IMR-90 (cell line): Measurements from ENCODE around the gene C3orf18. TPM values are rescaled to one million over a fixed set of nuclear protein-coding genes. Genes with fewer than 3 reads are reported as not detected.

Experiments
- ATAC-seq: fragments of 200-7000 bp; cut with Tn5 transposase; 2 replicates; pipeline ENCODE4 v1.9.1; 2020; ENCODE audit warnings: low read depth, mild to moderate bottlenecking, moderate library complexity
- BruUV-seq: library from RNA; stranded (reverse); fragments of 400-500 nt; replicated peaks from 2 replicates; lab custom pipeline; 2021; lab: Mats Ljungman, UMichigan
- CTCF ChIA-PET: fragments of 300-600 bp; formaldehyde crosslinking; extraction: SDS; loops from one replicate; lab custom pipeline; 2021; ENCODE audit warnings: antibody characterized with exemption; lab: Yijun Ruan, JAX
- POLR2A ChIA-PET: fragments of 300-600 bp; sonication (Branson Sonifier 250); formaldehyde crosslinking; loops from one replicate; lab custom pipeline; 2022; ENCODE audit warnings: antibody characterized with exemption; ENCODE audit not compliant: unreplicated experiment; lab: Charles Lee
- DNase-seq: peaks from one replicate; pipeline ENCODE4 v3.0.0; 2013
- H2AFZ ChIP-seq: replicated peaks from 2 replicates; pipeline ENCODE3; 2013; ENCODE audit warnings: low read length, mild to moderate bottlenecking; ENCODE audit not compliant: poor library complexity
- H2AK5ac ChIP-seq: 2 replicates; pipeline ENCODE4 v1.6.1; 2013; ENCODE audit warnings: low read depth, low read length, inconsistent platforms
- H2AK9ac ChIP-seq: replicated peaks from 2 replicates; pipeline ENCODE3; 2013; ENCODE audit warnings: mild to moderate bottlenecking, low read depth, low read length, moderate library complexity; ENCODE audit not compliant: poor library complexity
- H2BK120ac ChIP-seq: 2 replicates; pipeline ENCODE4 v1.6.1; 2013; ENCODE audit warnings: low read depth, low read length, inconsistent platforms
- H2BK15ac ChIP-seq: 3 replicates; pipeline ENCODE4 v1.6.1; 2013; ENCODE audit warnings: low read depth, low read length, inconsistent platforms
- H2BK20ac ChIP-seq: 2 replicates; pipeline ENCODE4 v1.6.1; 2013; ENCODE audit warnings: low read depth, mild to moderate bottlenecking, inconsistent platforms, low read length, moderate library complexity
- H2BK5ac ChIP-seq: 2 replicates; pipeline ENCODE4 v1.6.1; 2013; ENCODE audit warnings: mild to moderate bottlenecking, low read depth, low read length, inconsistent platforms; ENCODE audit not compliant: poor library complexity, severe bottlenecking
- H3K14ac ChIP-seq: replicated peaks from 2 replicates; pipeline ENCODE4 v1.6.1; 2013; ENCODE audit warnings: low read depth, low read length, inconsistent platforms
- H3K18ac ChIP-seq: 2 replicates; pipeline ENCODE4 v1.6.1; 2013; ENCODE audit warnings: low read depth, low read length, control low read depth
- H3K23ac ChIP-seq: 2 replicates; pipeline ENCODE4 v1.6.1; 2013; ENCODE audit warnings: low read depth, low read length, inconsistent platforms
- H3K27ac ChIP-seq: 2 replicates; pipeline ENCODE4 v1.5.1; 2013; ENCODE audit warnings: mild to moderate bottlenecking, control low read depth, low read length; ENCODE audit not compliant: insufficient read depth
- H3K27me3 ChIP-seq: 2 replicates; pipeline ENCODE4 v1.6.1; 2013; ENCODE audit warnings: low read length; ENCODE audit not compliant: control insufficient read depth, insufficient read depth
- H3K36me3 ChIP-seq: 2 replicates; pipeline ENCODE4 v1.6.1; 2013; ENCODE audit warnings: low read length, mixed read lengths; ENCODE audit not compliant: control insufficient read depth, insufficient read depth
- H3K4ac ChIP-seq: 2 replicates; pipeline ENCODE4 v1.6.1; 2013; ENCODE audit warnings: low read depth, low read length, inconsistent platforms
- H3K4me1 ChIP-seq: 2 replicates; pipeline ENCODE4 v1.6.1; 2013; ENCODE audit warnings: low read length, mixed read lengths; ENCODE audit not compliant: control insufficient read depth, insufficient read depth
- H3K4me2 ChIP-seq: 2 replicates; pipeline ENCODE4 v1.6.1; 2013; ENCODE audit warnings: low read depth, mild to moderate bottlenecking, control low read depth, low read length, moderate library complexity
- H3K4me3 ChIP-seq: 2 replicates; pipeline ENCODE4 v1.5.1; 2013; ENCODE audit warnings: low read depth, mild to moderate bottlenecking, control low read depth, low read length, moderate library complexity; ENCODE audit not compliant: insufficient read depth
- H3K56ac ChIP-seq: 2 replicates; pipeline ENCODE4 v1.6.1; 2013; ENCODE audit warnings: low read length, inconsistent platforms; ENCODE audit not compliant: insufficient read depth; ENCODE audit errors: extremely low read depth
- H3K79me1 ChIP-seq, 2 experiments: 2 replicates each; pipeline ENCODE4 v1.6.1; 2013; ENCODE audit warnings: low read length in 2 of 2, inconsistent platforms in 1 of 2, low read depth in 1 of 2
- H3K9ac ChIP-seq: 2 replicates; pipeline ENCODE4 v1.6.1; 2013; ENCODE audit warnings: low read depth, low read length, control low read depth
- H3K9me1 ChIP-seq: 2 replicates; pipeline ENCODE4 v1.6.1; 2013; ENCODE audit warnings: low read length, inconsistent platforms; ENCODE audit not compliant: insufficient read depth
- H3K9me3 ChIP-seq: 2 replicates; pipeline ENCODE4 v1.6.1; 2013; ENCODE audit warnings: low read length; ENCODE audit not compliant: control insufficient read depth, insufficient read depth
- H4K20me1 ChIP-seq: 2 replicates; pipeline ENCODE4 v1.6.1; 2013; ENCODE audit warnings: low read length, inconsistent platforms; ENCODE audit not compliant: insufficient read depth
- H4K5ac ChIP-seq: 2 replicates; pipeline ENCODE4 v1.6.1; 2013; ENCODE audit warnings: mild to moderate bottlenecking, low read depth, low read length, control low read depth
- H4K8ac ChIP-seq, 2 experiments: 2 replicates each; pipeline ENCODE4 v1.6.1; 2013; ENCODE audit warnings: low read depth in 2 of 2, low read length in 2 of 2, control low read depth in 1 of 2, inconsistent platforms in 1 of 2
- H4K91ac ChIP-seq: 2 replicates; pipeline ENCODE4 v1.6.1; 2013; ENCODE audit warnings: low read depth, low read length, inconsistent platforms; ENCODE audit not compliant: insufficient read depth
- BHLHE40 ChIP-seq: fragments of 150-350 bp; IDR thresholded peaks from 2 replicates; pipeline ENCODE4 v1.6.1; 2016; ENCODE audit warnings: mild to moderate bottlenecking, low read depth, low read length
- CEBPB ChIP-seq: IDR thresholded peaks from 2 replicates; pipeline ENCODE4 v1.6.1; 2012; ENCODE audit warnings: low read depth, low read length, improper control_type of control experiment
- CHD1 ChIP-seq: IDR thresholded peaks from 2 replicates; pipeline ENCODE4 v1.6.1; 2012; ENCODE audit warnings: low read depth, low read length, improper control_type of control experiment
- ELK1 ChIP-seq: fragments of 150-350 bp; IDR thresholded peaks from 2 replicates; pipeline ENCODE4 v1.6.1; 2016; ENCODE audit warnings: low read depth, mild to moderate bottlenecking, low read length, moderate library complexity, borderline replicate concordance
- FOS ChIP-seq: fragments of 150-350 bp; IDR thresholded peaks from 2 replicates; pipeline ENCODE4 v1.6.1; 2016; ENCODE audit warnings: low read depth, low read length
- MAFK ChIP-seq: IDR thresholded peaks from 2 replicates; pipeline ENCODE4 v1.6.1; 2012; ENCODE audit warnings: low read depth, low read length, improper control_type of control experiment
- MAZ ChIP-seq: IDR thresholded peaks from 2 replicates; pipeline ENCODE4 v1.6.1; 2012; ENCODE audit warnings: low read depth, mild to moderate bottlenecking, low read length, improper control_type of control experiment, moderate library complexity, borderline replicate concordance
- MXI1 ChIP-seq: IDR thresholded peaks from 2 replicates; pipeline ENCODE4 v1.6.1; 2012; ENCODE audit warnings: low read depth, mild to moderate bottlenecking, low read length, moderate library complexity, borderline replicate concordance
- NFE2L2 ChIP-seq: fragments of 150-350 bp; IDR thresholded peaks from 2 replicates; pipeline ENCODE4 v1.6.1; 2016; ENCODE audit warnings: low read depth, mild to moderate bottlenecking, low read length
- POLR2A ChIP-seq: IDR thresholded peaks from 2 replicates; pipeline ENCODE4 v1.6.1; 2012; ENCODE audit warnings: mild to moderate bottlenecking, low read depth, low read length
- RCOR1 ChIP-seq: IDR thresholded peaks from 2 replicates; pipeline ENCODE4 v1.6.1; 2012; ENCODE audit warnings: mild to moderate bottlenecking, low read length, improper control_type of control experiment; ENCODE audit not compliant: insufficient replicate concordance
- RFX5 ChIP-seq: IDR thresholded peaks from 2 replicates; pipeline ENCODE4 v1.8.0; 2012; ENCODE audit warnings: low read depth, mild to moderate bottlenecking, low read length, moderate library complexity
- SMC3 ChIP-seq: fragments of 150-350 bp; IDR thresholded peaks from 2 replicates; pipeline ENCODE4 v1.6.1; 2016; ENCODE audit warnings: low read depth, mild to moderate bottlenecking, antibody characterized with exemption, low read length, moderate library complexity
- WGBS, 2 experiments: methylation state at CpG; one replicate each; pipeline versions ENCODE4 v1.1.5 to v1.1.7; 2013; ENCODE audit warnings: missing lambda C conversion rate in 2 of 2; ENCODE audit not compliant: insufficient read length in 1 of 2; ENCODE audit errors: extremely low coverage in 2 of 2; 5-methylcytosine and 5-hydroxymethylcytosine counted together
- dilution Hi-C: fragments of 300-500 bp; cut with HindIII; formaldehyde crosslinking; loops from one replicate; pipeline ENCODE4 v1.14.3; 2018; ENCODE audit warnings: low sequenced_read_pairs; ENCODE audit not compliant: unreplicated experiment
- in situ Hi-C: fragments of 300-500 bp; cut with MboI; formaldehyde crosslinking; loops from 3 replicates; pipeline ENCODE4 v1.14.3; 2019; ENCODE audit warnings: low sequenced_read_pairs, inconsistent platforms, mixed read lengths
- intact Hi-C: fragments of 100-400 bp; cut with micrococcal nuclease; formaldehyde crosslinking; loops from 2 replicates; pipeline ENCODE4 v1.10.0; 2022
- polyA plus RNA-seq, 3 experiments: library from polyadenylated mRNA; depleted of rRNA; stranded (reverse); fragments of >200 nt; gene quantifications; 2 replicates each; pipeline ENCODE4 v1.2.3, GENCODE V29; 2012; ENCODE audit warnings: low replicate concordance in 1 of 3
- total RNA-seq: library from RNA; depleted of rRNA; stranded (reverse); fragments of >200 nt; gene quantifications from 2 replicates; pipeline ENCODE4 v1.2.3, GENCODE V29; 2012
- TF ChIP-seq, protein P1 (sequence below): fragments of 150-350 bp; IDR thresholded peaks from 2 replicates; pipeline ENCODE4 v1.6.1; 2017; ENCODE audit warnings: mild to moderate bottlenecking, antibody characterized with exemption, low read length, low read depth

C3orf18 gene
- total and polyA plus RNA-seq, 2 of the 4 experiments (the other 2 are of a cell fraction) = 6.8 to 10.6 TPM

GRCh38 chr3:50612234-50612882 is 44.8 kb upstream of the C3orf18 start:
- Histone ChIP-seq H2AK5ac (no peak overlapping the region), H3K18ac (no peak overlapping the region; the same call in 1 of the 2 replicates), H3K9me3 (no peaks in the 10 kb centered on the region), H3K4me2 (peak overlapping the region; percentile 77), H2BK15ac (0 out of 3 replicates have a peak overlapping the region, but pooled peaks have one; percentile 21), H4K5ac (no peak overlapping the region), H3K27ac (peak overlapping the region; percentile 39), H4K8ac (peak overlapping the region; percentile 8 to 38; a peak in 1 of 4 replicates), H2BK20ac (no peak overlapping the region), H3K4me1 (peaks cover 4% of the 10 kb centered on the region), H3K9me1 (peaks cover 11% of the 10 kb centered on the region), H2AFZ (peak overlapping the region; percentile 91), H2BK5ac (no peak overlapping the region), H2BK120ac (0 out of 2 replicates have a peak overlapping the region, but pooled peaks have one; percentile 12), H2AK9ac (peak overlapping the region; percentile 77), H3K56ac (peak overlapping the region; percentile 53; the same call in 1 of the 2 replicates), H3K36me3 (peaks cover 6% of the 10 kb centered on the region; the same call in 1 of the 2 replicates), H3K23ac (peak overlapping the region; percentile 67; the same call in 1 of the 2 replicates), H3K14ac (no peak overlapping the region), H4K20me1 (no peaks in the 10 kb centered on the region), H3K9ac (peak overlapping the region; percentile 62), H3K79me1 (peaks cover 13 to 15% of the 10 kb centered on the region in 2 experiments; a peak in 3 of 4 replicates), H3K4me3 (peak overlapping the region; percentile 81), H4K91ac (no peak overlapping the region), H3K4ac (peak overlapping the region; percentile 63), H3K27me3 (no peaks in the 10 kb centered on the region)
- no peak for ATAC-seq
- no TSS peak for BruUV-seq
- POLR2A ChIA-PET = interaction anchor here (1.0 to 1.8 kb wide), 2 partner anchors 10 to 43 kb away, joined by 5 to 8 read pairs; partner anchors contain the start of gene HEMK1
- dilution Hi-C loops (no loop called here), intact Hi-C loops (loop anchor here (10.0 kb wide), 1 partner anchor 1052 kb away; no protein-coding TSS in a partner anchor), in situ Hi-C loops (loop anchor here (5.0 to 25.0 kb wide), 2 partner anchors 40 to 1075 kb away; no protein-coding TSS in a partner anchor)
- CTCF ChIA-PET = interaction anchor here (0.8 to 3.3 kb wide), 5 partner anchors 11 to 43 kb away, joined by 3 to 20 read pairs (median 6); partner anchors contain the start of gene HEMK1
- DNase-seq = no peak
- WGBS, 2 experiments = 7% methylated on average over 9 of the region's 29 CpGs; no CpG with 5 or more reads in 1 of the 2 experiments
- TF ChIP-seq POLR2A (no peak), CEBPB (no peak), FOS (no peak), NFE2L2 (no peak), MXI1 (no peak; the same call in 1 of the 2 replicates), MAFK (no peak), RFX5 (no peak), MAZ (no peak), SMC3 (no peak), CHD1 (no peak), RCOR1 (no peak), ELK1 (no peak), BHLHE40 (no peak)
- TF ChIP-seq, protein P1, sequence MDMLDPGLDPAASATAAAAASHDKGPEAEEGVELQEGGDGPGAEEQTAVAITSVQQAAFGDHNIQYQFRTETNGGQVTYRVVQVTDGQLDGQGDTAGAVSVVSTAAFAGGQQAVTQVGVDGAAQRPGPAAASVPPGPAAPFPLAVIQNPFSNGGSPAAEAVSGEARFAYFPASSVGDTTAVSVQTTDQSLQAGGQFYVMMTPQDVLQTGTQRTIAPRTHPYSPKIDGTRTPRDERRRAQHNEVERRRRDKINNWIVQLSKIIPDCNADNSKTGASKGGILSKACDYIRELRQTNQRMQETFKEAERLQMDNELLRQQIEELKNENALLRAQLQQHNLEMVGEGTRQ = no peak
